Mesenchymal stem cell (in vitro differentiated cells and primary cell): ENCODE measurements around the gene SEH1L.

Experiments
- DNase-seq: peaks from one replicate; pipeline ENCODE4 v3.0.0-alpha.2; 2013
- H2AFZ ChIP-seq: one replicate; pipeline ENCODE4 v1.6.1; 2013; ENCODE audit warnings: low read depth, mild to moderate bottlenecking, control low read depth, inconsistent platforms, low read length, moderate library complexity
- H2AK5ac ChIP-seq: 2 replicates; pipeline ENCODE4 v1.6.1; 2013; ENCODE audit warnings: low read length, moderate library complexity, mild to moderate bottlenecking, inconsistent platforms; ENCODE audit not compliant: severe bottlenecking
- H2BK120ac ChIP-seq: one replicate; pipeline ENCODE4 v1.6.1; 2013; ENCODE audit warnings: low read depth, mild to moderate bottlenecking, inconsistent platforms, low read length, moderate library complexity
- H2BK12ac ChIP-seq, 2 experiments: one replicate each; pipeline ENCODE4 v1.6.1; 2013; ENCODE audit warnings: inconsistent platforms in 2 of 2, low read length in 2 of 2, mild to moderate bottlenecking in 2 of 2, moderate library complexity in 2 of 2, control low read depth in 1 of 2
- H2BK15ac ChIP-seq: one replicate; pipeline ENCODE4 v1.6.1; 2013; ENCODE audit warnings: mild to moderate bottlenecking, low read depth, inconsistent platforms; ENCODE audit not compliant: poor library complexity, severe bottlenecking
- H2BK5ac ChIP-seq: 2 replicates; pipeline ENCODE4 v1.6.1; 2013; ENCODE audit warnings: low read depth, mild to moderate bottlenecking, low read length, control low read depth, inconsistent platforms; ENCODE audit not compliant: poor library complexity, severe bottlenecking
- H3K14ac ChIP-seq, 2 experiments: one replicate each; pipeline ENCODE4 v1.6.1; 2013; ENCODE audit warnings: inconsistent platforms in 2 of 2, low read length in 2 of 2, control low read depth in 1 of 2, mild to moderate bottlenecking in 1 of 2, moderate library complexity in 1 of 2
- H3K18ac ChIP-seq, 2 experiments: one replicate each; pipeline ENCODE4 v1.6.1; 2013; ENCODE audit warnings: inconsistent platforms in 2 of 2, low read length in 2 of 2, control low read depth in 1 of 2, low read depth in 1 of 2, mild to moderate bottlenecking in 1 of 2
- H3K23ac ChIP-seq, 2 experiments: one replicate each; pipeline ENCODE4 v1.6.1; 2013; ENCODE audit warnings: inconsistent platforms in 2 of 2, low read length in 2 of 2, mild to moderate bottlenecking in 2 of 2, moderate library complexity in 2 of 2, control low read depth in 1 of 2
- H3K27ac ChIP-seq: 2 replicates; pipeline ENCODE4 v1.5.1; 2013; ENCODE audit warnings: mild to moderate bottlenecking, moderate library complexity, low read length, control low read depth, inconsistent platforms; ENCODE audit not compliant: poor library complexity, severe bottlenecking
- H3K27me3 ChIP-seq, 2 experiments: 2 replicates each; pipeline versions ENCODE4 v1.6.1 to v1.7.0; 2013; ENCODE audit warnings: low read length in 2 of 2, mild to moderate bottlenecking in 2 of 2, moderate library complexity in 2 of 2, control low read depth in 1 of 2, inconsistent platforms in 1 of 2; ENCODE audit not compliant: control insufficient read depth in 1 of 2, insufficient read depth in 1 of 2
- H3K36me3 ChIP-seq, 2 experiments: 2 replicates each; pipeline versions ENCODE4 v1.6.1 to v1.7.0; 2013; ENCODE audit warnings: low read length in 2 of 2, control low read depth in 1 of 2, inconsistent platforms in 1 of 2, low read depth in 1 of 2, mild to moderate bottlenecking in 1 of 2; ENCODE audit not compliant: insufficient read depth in 2 of 2, control insufficient read depth in 1 of 2
- H3K4ac ChIP-seq, 2 experiments: one replicate each; pipeline ENCODE4 v1.6.1; 2013; ENCODE audit warnings: inconsistent platforms in 2 of 2, low read length in 2 of 2, mild to moderate bottlenecking in 2 of 2, moderate library complexity in 2 of 2, control low read depth in 1 of 2, low read depth in 1 of 2
- H3K4me1 ChIP-seq: 2 replicates; pipeline ENCODE4 v1.6.1; 2013; ENCODE audit warnings: low read depth, low read length, control low read depth; ENCODE audit not compliant: control insufficient read depth, insufficient read depth
- H3K4me2 ChIP-seq: 2 replicates; pipeline ENCODE4 v1.6.1; 2013; ENCODE audit warnings: low read length, mild to moderate bottlenecking, inconsistent platforms; ENCODE audit not compliant: poor library complexity, severe bottlenecking
- H3K4me3 ChIP-seq, 2 experiments: 2 replicates each; pipeline versions ENCODE4 v1.5.1 to v1.7.0; 2013; ENCODE audit warnings: low read length in 2 of 2, mild to moderate bottlenecking in 2 of 2, control low read depth in 1 of 2, low read depth in 1 of 2; ENCODE audit not compliant: insufficient read depth in 1 of 2
- H3K79me1 ChIP-seq: replicated peaks from 2 replicates; pipeline ENCODE4 v1.6.1; 2013; ENCODE audit warnings: mild to moderate bottlenecking, control low read depth, low read length, inconsistent platforms; ENCODE audit not compliant: poor library complexity, severe bottlenecking
- H3K9ac ChIP-seq: 2 replicates; pipeline ENCODE4 v1.7.0; 2013; ENCODE audit warnings: mild to moderate bottlenecking, low read length, moderate library complexity
- H3K9me3 ChIP-seq: 2 replicates; pipeline ENCODE4 v1.7.0; 2013; ENCODE audit warnings: mild to moderate bottlenecking, low read length; ENCODE audit not compliant: control insufficient read depth
- H4K8ac ChIP-seq: one replicate; pipeline ENCODE4 v1.6.1; 2013; ENCODE audit warnings: inconsistent platforms, mild to moderate bottlenecking, low read length, moderate library complexity
- H4K91ac ChIP-seq: one replicate; pipeline ENCODE4 v1.6.1; 2013; ENCODE audit warnings: mild to moderate bottlenecking, low read length, inconsistent platforms
- WGBS: methylation state at CpG from one replicate; pipeline ENCODE4 v1.1.7; 2013; ENCODE audit warnings: mixed read lengths; 5-methylcytosine and 5-hydroxymethylcytosine counted together

SEH1L gene

DNA sequence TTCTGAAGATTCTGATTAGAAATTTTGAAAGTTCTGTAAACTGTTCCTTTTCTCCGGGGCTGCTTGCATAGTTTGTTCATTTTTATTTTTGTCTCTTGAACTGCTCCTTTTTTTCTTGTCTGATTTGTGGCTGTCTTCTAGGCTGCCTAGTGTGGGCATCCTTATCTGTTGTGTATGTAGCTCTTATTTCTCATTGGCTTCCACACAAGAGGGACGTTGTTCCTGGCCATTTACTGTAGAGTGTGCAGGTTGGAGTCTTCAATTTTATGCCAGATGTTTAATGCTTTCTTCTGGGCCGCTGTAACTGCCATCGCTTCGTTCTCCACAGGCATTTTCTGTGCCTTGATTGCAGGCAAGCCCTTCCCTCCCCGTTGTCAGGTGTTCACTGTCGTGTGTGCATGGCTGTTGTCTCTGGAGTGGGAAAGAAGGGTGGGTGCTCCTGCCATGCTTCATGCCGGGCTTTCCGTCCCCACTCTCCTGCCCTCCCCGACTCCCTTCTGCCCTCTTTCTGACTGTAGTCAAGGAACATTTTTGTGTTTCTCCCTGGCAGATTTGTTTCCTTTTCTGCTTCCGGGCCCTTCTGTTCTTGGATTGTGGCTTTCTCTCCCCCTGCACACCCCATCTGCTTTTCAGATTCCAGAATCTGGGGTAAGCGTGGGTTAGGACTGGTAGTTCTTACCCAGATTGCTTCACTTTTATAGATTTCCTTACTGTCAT is 58.9 kb downstream of the SEH1L start:
- Histone ChIP-seq H2BK15ac (no peak overlapping the region), H3K9me3 (no peaks in the 10 kb centered on the region), H3K14ac (no peak overlapping the region), H3K79me1 (peaks cover 40% of the 10 kb centered on the region), H2AK5ac (no peak overlapping the region), H2AFZ (no peak overlapping the region), H4K8ac (no peak overlapping the region), H3K4me1 (peaks cover 4% of the 10 kb centered on the region), H3K4me2 (no peak overlapping the region), H3K9ac (no peak overlapping the region), H4K91ac (no peak overlapping the region), H3K18ac (no peak overlapping the region), H3K27me3 (no peaks in the 10 kb centered on the region), H3K4ac (no peak overlapping the region), H2BK120ac (no peak overlapping the region), H2BK5ac (no peak overlapping the region), H2BK12ac (no peak overlapping the region), H3K23ac (no peak overlapping the region), H3K36me3 (peaks cover 25 to 47% of the 10 kb centered on the region in 2 experiments), H3K4me3 (no peak overlapping the region), H3K27ac (no peak overlapping the region)
- DNase-seq, result no peak
- WGBS, result 95% methylated on average over 11 of the region's 12 CpGs

DNA sequence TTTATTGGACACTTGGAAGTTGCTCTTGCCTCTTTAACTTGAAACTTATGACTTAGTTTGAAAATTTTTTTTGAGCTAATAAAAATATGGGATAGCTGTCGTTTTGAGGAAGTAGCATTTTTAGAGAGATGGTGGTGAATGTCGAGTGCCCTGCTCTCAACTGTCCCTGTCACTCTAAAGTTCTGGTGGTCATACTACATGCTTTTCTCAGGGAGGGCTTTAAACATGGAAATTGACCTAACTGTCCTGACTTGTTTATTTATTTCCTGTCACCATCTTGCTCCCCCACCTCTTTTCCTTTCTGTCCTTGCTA is 59.4 kb downstream of the SEH1L start:
- Histone ChIP-seq H3K4me1 (peaks cover 4% of the 10 kb centered on the region), H2BK15ac (no peak overlapping the region), H3K4ac (no peak overlapping the region), H3K18ac (no peak overlapping the region), H3K27me3 (no peaks in the 10 kb centered on the region), H3K4me2 (no peak overlapping the region), H2BK12ac (no peak overlapping the region), H2AK5ac (no peak overlapping the region), H3K4me3 (no peak overlapping the region), H3K27ac (no peak overlapping the region), H3K9ac (no peak overlapping the region), H3K23ac (no peak overlapping the region), H3K14ac (no peak overlapping the region), H2BK120ac (no peak overlapping the region), H3K36me3 (peaks cover 25 to 52% of the 10 kb centered on the region in 2 experiments), H4K8ac (no peak overlapping the region), H2BK5ac (no peak overlapping the region), H3K9me3 (no peaks in the 10 kb centered on the region), H2AFZ (no peak overlapping the region), H3K79me1 (peaks cover 43% of the 10 kb centered on the region), H4K91ac (no peak overlapping the region)
- DNase-seq, result no peak
- WGBS, result 100% methylated on average over 2 of the region's 2 CpGs

GRCh38 chr18:13011719-13012118 is 63.9 kb downstream of the SEH1L start:
- Histone ChIP-seq H3K4me2 (no peak overlapping the region), H2AFZ (no peak overlapping the region)
- no peak for DNase-seq

DNA sequence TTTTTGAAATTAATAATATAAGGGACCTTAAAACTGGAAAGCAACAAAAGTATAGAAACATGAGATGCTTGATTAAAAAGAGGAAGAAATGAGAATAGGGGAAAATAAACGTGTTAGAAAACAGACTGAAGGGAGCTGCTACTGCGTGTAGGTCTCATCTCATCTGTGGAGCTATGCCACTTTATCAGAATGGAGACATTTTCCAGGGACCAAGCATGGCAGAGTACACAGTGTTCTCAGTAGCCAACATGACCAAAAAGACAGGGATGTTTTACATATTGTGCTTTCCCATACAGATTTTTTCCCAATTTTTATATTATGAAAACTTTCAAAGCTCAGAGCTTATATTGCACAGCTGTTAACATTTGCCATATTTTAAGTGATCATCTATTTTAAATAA is 66.4 kb downstream of the SEH1L start:
- H4K8ac ChIP-seq, result no peak overlapping the region
- no peak overlapping the region for H2BK5ac ChIP-seq
- H3K27ac ChIP-seq, result no peak overlapping the region
- H3K9me3 ChIP-seq, result no peaks in the 10 kb centered on the region
- no peak overlapping the region for H2BK15ac ChIP-seq
- H3K4me1 ChIP-seq, result no peaks in the 10 kb centered on the region
- no peak overlapping the region for H3K4me3 ChIP-seq
- H3K79me1 ChIP-seq, result peaks cover 21% of the 10 kb centered on the region
- H3K23ac ChIP-seq, result no peak overlapping the region
- H3K27me3 ChIP-seq, result no peaks in the 10 kb centered on the region
- 99% methylated on average over 2 of the region's 2 CpGs for WGBS
- no peak overlapping the region for H2BK120ac ChIP-seq
- H3K9ac ChIP-seq, result no peak overlapping the region
- H3K4ac ChIP-seq, result no peak overlapping the region
- no peak overlapping the region for H3K18ac ChIP-seq
- no peak for DNase-seq
- no peak overlapping the region for H2AFZ ChIP-seq
- H2AK5ac ChIP-seq, result no peak overlapping the region
- H2BK12ac ChIP-seq, result no peak overlapping the region
- no peak overlapping the region for H3K14ac ChIP-seq
- peaks cover 17 to 89% of the 10 kb centered on the region in 2 experiments for H3K36me3 ChIP-seq
- H4K91ac ChIP-seq, result no peak overlapping the region
- no peak overlapping the region for H3K4me2 ChIP-seq

More at GRCh38 chr18:13011719-13012118, 63.9 kb downstream of the SEH1L start:
- H2BK120ac ChIP-seq, result no peak overlapping the region
- WGBS, result 95% methylated on average over 5 of the region's 5 CpGs
- H3K79me1 ChIP-seq, result peaks cover 28% of the 10 kb centered on the region
- H3K36me3 ChIP-seq, result peaks cover 24 to 84% of the 10 kb centered on the region in 2 experiments
- no peak overlapping the region for H3K4me3 ChIP-seq
- H3K18ac ChIP-seq, result no peak overlapping the region
- H3K14ac ChIP-seq, result no peak overlapping the region
- H4K91ac ChIP-seq, result no peak overlapping the region
- no peak overlapping the region for H2AK5ac ChIP-seq
- H3K9me3 ChIP-seq, result no peaks in the 10 kb centered on the region
- H3K27me3 ChIP-seq, result no peaks in the 10 kb centered on the region
- no peak overlapping the region for H2BK15ac ChIP-seq
- no peak overlapping the region for H4K8ac ChIP-seq
- no peaks in the 10 kb centered on the region for H3K4me1 ChIP-seq
- H3K23ac ChIP-seq, result no peak overlapping the region
- H3K27ac ChIP-seq, result no peak overlapping the region
- no peak overlapping the region for H3K9ac ChIP-seq
- H2BK5ac ChIP-seq, result no peak overlapping the region
- H3K4ac ChIP-seq, result no peak overlapping the region
- H2BK12ac ChIP-seq, result no peak overlapping the region
